Measurements from ENCODE around the gene PARP11.

DNA sequence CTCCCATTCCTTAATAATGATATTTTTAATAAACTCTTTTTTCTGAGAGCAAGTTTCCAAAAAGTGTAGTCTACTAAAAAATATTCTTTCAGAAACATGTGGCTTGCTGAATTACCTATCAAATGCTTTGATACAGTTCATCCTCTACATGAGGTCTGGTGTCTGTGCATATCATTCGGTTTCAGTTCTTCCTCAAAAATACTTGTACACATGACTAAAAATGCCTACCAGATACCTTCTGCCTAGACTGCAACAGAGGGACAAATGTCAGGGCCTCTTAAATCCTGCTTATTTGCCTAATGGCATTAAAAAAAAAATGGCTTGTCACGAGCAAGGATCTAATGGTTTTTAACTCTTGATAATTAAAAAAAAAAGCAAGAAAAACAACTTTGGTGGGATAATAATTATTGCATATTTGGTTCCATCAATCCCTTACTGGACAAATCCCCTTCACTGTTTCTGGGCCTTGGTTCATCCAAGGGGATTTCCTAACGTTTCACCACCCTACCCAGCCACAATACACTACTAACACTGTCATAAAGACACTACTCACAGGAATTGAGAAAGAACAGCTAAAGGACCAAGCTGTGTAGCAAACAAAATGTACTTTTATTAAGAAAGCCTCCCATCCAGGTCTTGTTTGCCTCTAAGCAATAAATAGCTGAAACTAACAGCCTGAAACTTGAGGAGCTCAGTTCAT is 45.7 kb downstream of the PARP11 start:
- TF ChIP-seq POLR2A (IDR thresholded peaks at IDR 0.05): no peak
- TF ChIP-seq, protein P1, sequence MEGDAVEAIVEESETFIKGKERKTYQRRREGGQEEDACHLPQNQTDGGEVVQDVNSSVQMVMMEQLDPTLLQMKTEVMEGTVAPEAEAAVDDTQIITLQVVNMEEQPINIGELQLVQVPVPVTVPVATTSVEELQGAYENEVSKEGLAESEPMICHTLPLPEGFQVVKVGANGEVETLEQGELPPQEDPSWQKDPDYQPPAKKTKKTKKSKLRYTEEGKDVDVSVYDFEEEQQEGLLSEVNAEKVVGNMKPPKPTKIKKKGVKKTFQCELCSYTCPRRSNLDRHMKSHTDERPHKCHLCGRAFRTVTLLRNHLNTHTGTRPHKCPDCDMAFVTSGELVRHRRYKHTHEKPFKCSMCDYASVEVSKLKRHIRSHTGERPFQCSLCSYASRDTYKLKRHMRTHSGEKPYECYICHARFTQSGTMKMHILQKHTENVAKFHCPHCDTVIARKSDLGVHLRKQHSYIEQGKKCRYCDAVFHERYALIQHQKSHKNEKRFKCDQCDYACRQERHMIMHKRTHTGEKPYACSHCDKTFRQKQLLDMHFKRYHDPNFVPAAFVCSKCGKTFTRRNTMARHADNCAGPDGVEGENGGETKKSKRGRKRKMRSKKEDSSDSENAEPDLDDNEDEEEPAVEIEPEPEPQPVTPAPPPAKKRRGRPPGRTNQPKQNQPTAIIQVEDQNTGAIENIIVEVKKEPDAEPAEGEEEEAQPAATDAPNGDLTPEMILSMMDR (IDR thresholded peaks at IDR 0.05): no peak
